Common myeloid progenitor, CD34-positive (primary cell): Measurements from ENCODE around the gene BCORL1.

Source experiments
- CTCF ChIA-PET: fragments of 350-600 bp; sonication (Branson Sonifier 250); formaldehyde crosslinking; loops from one replicate; lab custom pipeline; 2021; ENCODE audit warnings: antibody characterized with exemption; lab: Charles Lee
- POLR2A ChIA-PET: fragments of 350-600 bp; sonication (Branson Sonifier 250); formaldehyde crosslinking; loops from one replicate; lab custom pipeline; 2021; ENCODE audit warnings: antibody characterized with exemption; lab: Charles Lee
- DNase-seq, 3 donors: peaks; one replicate each; pipeline versions ENCODE4 v3.0.0 to v3.0.0-alpha.2; 2013
- H3K27ac ChIP-seq, 2 experiments: 1 replicate in 1 of 2; 2 replicates in 1 of 2; pipeline ENCODE4 v1.7.0; 2013; ENCODE audit warnings: inconsistent platforms in 2 of 2, low read length in 2 of 2, mild to moderate bottlenecking in 2 of 2, low read depth in 1 of 2, moderate library complexity in 1 of 2; ENCODE audit not compliant: severe bottlenecking in 2 of 2, insufficient read depth in 1 of 2, poor library complexity in 1 of 2
- H3K27me3 ChIP-seq, 5 experiments: replicated peaks in 2 of 5; 1 replicate in 3 of 5; 2 replicates in 2 of 5; pipeline versions ENCODE4 v1.6.1 to v1.7.0; 2013; ENCODE audit warnings: low read length in 4 of 5, mild to moderate bottlenecking in 2 of 5, moderate library complexity in 2 of 5, inconsistent platforms in 1 of 5; ENCODE audit not compliant: insufficient read depth in 5 of 5, control insufficient read depth in 4 of 5
- H3K36me3 ChIP-seq, 4 experiments: 1 replicate in 2 of 4; 2 replicates in 2 of 4; pipeline versions ENCODE4 v1.6.1 to v1.7.0; 2013; ENCODE audit warnings: low read length in 3 of 4, control low read depth in 1 of 4, mild to moderate bottlenecking in 1 of 4; ENCODE audit not compliant: control insufficient read depth in 4 of 4, insufficient read depth in 4 of 4
- H3K4me1 ChIP-seq, 4 experiments: 1 replicate in 3 of 4; 2 replicates in 1 of 4; pipeline versions ENCODE4 v1.6.1 to v1.7.1; 2013; ENCODE audit warnings: low read length in 3 of 4, mild to moderate bottlenecking in 3 of 4, control low read depth in 1 of 4, inconsistent platforms in 1 of 4, moderate library complexity in 1 of 4; ENCODE audit not compliant: control insufficient read depth in 4 of 4, insufficient read depth in 4 of 4; ENCODE audit errors: control extremely low read depth in 1 of 4
- H3K4me3 ChIP-seq, 7 experiments: 1 replicate in 4 of 7; 2 replicates in 3 of 7; pipeline versions ENCODE4 v1.5.1 to v1.7.0; 2013; ENCODE audit warnings: mild to moderate bottlenecking in 7 of 7, low read length in 6 of 7, moderate library complexity in 6 of 7, inconsistent platforms in 2 of 7, low read depth in 2 of 7, control low read depth in 1 of 7; ENCODE audit not compliant: insufficient read depth in 4 of 7, control insufficient read depth in 1 of 7; ENCODE audit errors: extremely low read depth in 1 of 7
- H3K9me3 ChIP-seq, 5 experiments: 1 replicate in 4 of 5; 2 replicates in 1 of 5; pipeline versions ENCODE4 v1.6.1 to v1.7.1; 2013; ENCODE audit warnings: low read length in 4 of 5, mild to moderate bottlenecking in 2 of 5, inconsistent platforms in 1 of 5, low read depth in 1 of 5, moderate library complexity in 1 of 5; ENCODE audit not compliant: control insufficient read depth in 4 of 5, insufficient read depth in 2 of 5; ENCODE audit errors: control extremely low read depth in 1 of 5
- WGBS: methylation state at CpG from one replicate; pipeline ENCODE4 v1.1.5; 2013; ENCODE audit not compliant: insufficient coverage; 5-methylcytosine and 5-hydroxymethylcytosine counted together

The BCORL1 gene

DNA sequence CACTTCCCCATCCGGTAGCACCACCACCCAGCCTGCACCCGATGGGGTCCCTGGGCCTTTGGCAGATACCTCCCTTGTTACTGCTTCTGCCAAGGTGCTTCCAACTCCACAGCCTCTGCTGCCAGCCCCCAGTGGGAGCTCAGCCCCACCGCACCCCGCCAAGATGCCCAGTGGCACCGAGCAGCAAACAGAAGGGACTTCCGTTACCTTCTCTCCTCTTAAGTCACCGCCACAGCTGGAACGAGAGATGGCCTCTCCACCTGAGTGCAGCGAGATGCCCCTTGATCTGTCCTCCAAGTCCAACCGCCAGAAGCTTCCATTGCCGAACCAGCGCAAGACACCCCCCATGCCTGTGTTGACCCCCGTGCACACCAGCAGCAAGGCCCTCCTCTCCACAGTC is 31.9 kb downstream of the BCORL1 start:
- no peaks in the 10 kb centered on the region for H3K4me1 ChIP-seq
- WGBS, result 98% methylated on average over 10 of the region's 13 CpGs
- CTCF ChIA-PET, result interaction anchor here (0.7 to 1.6 kb wide), 3 partner anchors 10 to 56 kb away, joined by 3 read pairs; no protein-coding TSS in a partner anchor
- no peak overlapping the region for H3K27ac ChIP-seq
- peaks cover 0 to 9% (median 0%) of the 10 kb centered on the region in 5 experiments for H3K27me3 ChIP-seq
- H3K9me3 ChIP-seq, result no peaks in the 10 kb centered on the region
- no peak overlapping the region for H3K4me3 ChIP-seq
- no peak for DNase-seq
- POLR2A ChIA-PET, result no interaction called here
- H3K36me3 ChIP-seq, result peaks cover 5 to 56% (median 32%) of the 10 kb centered on the region in 4 experiments

DNA sequence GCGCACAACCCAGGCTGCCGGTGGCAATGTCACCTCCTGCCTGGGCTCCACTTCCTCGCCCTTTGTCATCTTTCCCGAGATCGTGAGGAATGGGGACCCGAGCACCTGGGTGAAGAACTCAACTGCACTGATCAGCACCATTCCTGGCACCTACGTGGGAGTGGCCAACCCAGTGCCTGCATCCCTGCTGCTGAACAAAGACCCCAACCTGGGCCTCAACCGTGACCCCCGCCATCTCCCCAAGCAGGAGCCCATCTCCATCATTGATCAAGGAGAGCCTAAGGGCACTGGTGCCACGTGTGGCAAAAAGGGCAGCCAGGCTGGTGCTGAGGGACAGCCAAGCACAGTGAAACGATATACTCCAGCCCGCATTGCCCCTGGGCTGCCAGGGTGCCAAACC is 32.3 kb downstream of the BCORL1 start:
- H3K9me3 ChIP-seq, result no peaks in the 10 kb centered on the region
- POLR2A ChIA-PET, result no interaction called here
- H3K4me1 ChIP-seq, result no peaks in the 10 kb centered on the region
- WGBS, result 89% methylated on average over 12 of the region's 12 CpGs
- H3K27ac ChIP-seq, result no peak overlapping the region
- peaks cover 0 to 9% (median 0%) of the 10 kb centered on the region in 5 experiments for H3K27me3 ChIP-seq
- H3K36me3 ChIP-seq, result peaks cover 5 to 57% (median 32%) of the 10 kb centered on the region in 4 experiments
- H3K4me3 ChIP-seq, result no peak overlapping the region
- CTCF ChIA-PET, result interaction anchor here (1.6 kb wide), 1 partner anchor 56 kb away, joined by 3 read pairs; no protein-coding TSS in a partner anchor
- DNase-seq, result no peak

DNA sequence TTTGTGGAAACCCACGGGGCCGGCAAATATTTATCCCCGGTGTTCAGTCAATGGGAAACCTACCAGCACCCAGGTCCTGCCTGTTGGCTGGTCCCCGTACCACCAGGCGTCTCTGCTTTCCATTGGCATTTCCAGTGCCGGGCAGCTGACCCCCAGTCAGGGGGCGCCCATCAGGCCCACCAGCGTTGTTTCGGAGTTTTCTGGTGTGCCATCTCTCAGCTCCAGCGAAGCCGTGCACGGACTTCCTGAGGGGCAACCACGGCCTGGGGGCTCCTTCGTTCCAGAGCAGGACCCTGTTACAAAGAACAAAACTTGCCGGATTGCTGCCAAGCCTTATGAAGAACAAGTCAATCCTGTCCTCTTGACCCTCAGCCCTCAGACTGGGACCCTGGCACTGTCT is 32.7 kb downstream of the BCORL1 start:
- H3K36me3 ChIP-seq, result peaks cover 3 to 56% (median 32%) of the 10 kb centered on the region in 4 experiments
- H3K9me3 ChIP-seq, result no peaks in the 10 kb centered on the region
- DNase-seq, result no peak
- no peaks in the 10 kb centered on the region for H3K4me1 ChIP-seq
- H3K27me3 ChIP-seq, result peaks cover 0 to 9% (median 0%) of the 10 kb centered on the region in 5 experiments
- POLR2A ChIA-PET, result no interaction called here
- 90% methylated on average over 14 of the region's 15 CpGs for WGBS
- no peak overlapping the region for H3K27ac ChIP-seq
- H3K4me3 ChIP-seq, result no peak overlapping the region
- CTCF ChIA-PET, result interaction anchor here (1.6 kb wide), 1 partner anchor 56 kb away, joined by 3 read pairs; no protein-coding TSS in a partner anchor

DNA sequence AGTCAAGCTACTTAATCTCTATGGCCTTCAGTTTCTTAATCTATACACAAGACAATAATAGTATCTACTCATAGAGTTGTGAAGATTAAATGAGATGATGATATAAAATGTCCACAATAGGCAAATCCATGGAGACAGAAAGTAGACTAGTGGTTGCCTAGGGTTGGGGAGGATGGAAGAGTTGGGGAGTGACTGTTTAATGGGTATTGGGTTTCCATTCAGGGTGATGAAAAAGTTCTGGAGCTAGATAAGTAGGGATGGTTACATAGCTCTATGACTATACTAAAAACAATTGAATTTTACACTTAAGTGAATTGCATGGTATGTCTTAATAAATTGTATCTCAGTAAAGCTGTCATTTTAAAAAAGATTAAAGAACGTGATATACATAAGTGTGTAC is 35.7 kb downstream of the BCORL1 start:
- 100% methylated on average over 1 of the region's 1 CpG for WGBS
- DNase-seq, result no peak
- H3K27me3 ChIP-seq, result peaks cover 0 to 6% (median 0%) of the 10 kb centered on the region in 5 experiments
- no peak overlapping the region for H3K4me3 ChIP-seq
- ChIA-PET CTCF (interaction anchor here (1.8 kb wide), 1 partner anchor 9 kb away, joined by 8 read pairs; no protein-coding TSS in a partner anchor), POLR2A (no interaction called here)
- H3K9me3 ChIP-seq, result no peaks in the 10 kb centered on the region
- peaks cover 3 to 65% (median 36%) of the 10 kb centered on the region in 4 experiments for H3K36me3 ChIP-seq
- H3K27ac ChIP-seq, result no peak overlapping the region
- no peaks in the 10 kb centered on the region for H3K4me1 ChIP-seq

DNA sequence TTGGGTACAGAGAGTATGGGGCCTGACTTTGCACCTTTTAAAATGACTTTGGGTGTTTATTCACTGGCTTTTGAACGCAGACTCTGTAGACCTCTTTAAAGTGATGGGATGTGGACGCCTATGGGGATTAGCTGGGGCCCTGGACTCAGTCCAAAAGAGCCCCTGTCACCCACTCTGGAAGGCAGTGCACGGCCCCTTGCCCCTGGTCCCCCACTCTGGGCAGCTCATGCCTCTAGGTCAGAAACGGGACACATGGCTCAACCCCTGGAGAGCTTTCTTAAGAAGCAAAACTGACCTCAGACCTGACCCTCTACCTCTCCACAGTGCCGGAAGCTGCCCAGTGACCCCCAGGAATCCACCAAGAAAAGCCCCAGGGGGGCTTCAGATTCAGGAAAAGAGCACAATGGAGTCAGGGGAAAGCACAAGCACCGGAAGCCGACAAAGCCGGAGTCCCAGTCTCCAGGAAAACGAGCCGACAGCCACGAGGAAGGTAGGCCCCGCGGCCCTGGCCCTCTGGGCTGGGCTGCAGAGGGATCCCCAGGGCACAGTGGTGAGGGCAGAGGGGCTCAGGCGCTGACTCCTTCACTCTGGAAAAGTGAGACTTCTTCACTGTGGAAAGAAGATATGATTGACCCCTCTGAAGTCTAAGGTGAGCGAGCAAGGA is 38.4 kb downstream of the BCORL1 start:
- 90% methylated on average over 10 of the region's 15 CpGs for WGBS

DNA sequence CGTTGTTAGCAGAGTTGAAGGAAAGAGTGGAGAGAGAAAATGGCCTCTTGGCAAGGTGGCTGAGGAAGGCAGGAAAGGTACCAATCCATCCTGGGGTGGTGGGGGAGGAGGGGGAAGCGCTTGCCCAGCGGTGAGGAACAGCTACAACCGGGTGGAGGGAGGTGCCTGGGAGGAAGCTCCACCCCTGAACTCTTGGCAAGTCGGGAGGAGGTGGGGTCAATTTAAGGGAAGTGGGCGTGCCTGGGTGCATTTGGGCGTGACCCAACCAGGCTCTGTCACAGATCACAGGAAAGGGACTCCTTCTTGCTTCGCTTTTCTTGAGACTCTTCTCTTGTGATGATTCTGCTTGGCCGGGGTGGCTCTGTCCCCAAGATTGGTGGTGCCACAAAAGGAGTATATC is 41.7 kb downstream of the BCORL1 start:
- CTCF ChIA-PET, result interaction anchor here (0.9 to 7.1 kb wide), 3 partner anchors 10 to 97 kb away, joined by 3 to 108 read pairs (median 4); no protein-coding TSS in a partner anchor
- Histone ChIP-seq H3K9me3 (no peaks in the 10 kb centered on the region), H3K4me3 (peak overlapping the region in 1 of 7 experiments; percentile 10), H3K36me3 (peaks cover 0 to 59% (median 28%) of the 10 kb centered on the region in 4 experiments), H3K27ac (no peak overlapping the region), H3K27me3 (no peaks in the 10 kb centered on the region), H3K4me1 (peaks cover 0 to 4% (median 2%) of the 10 kb centered on the region in 4 experiments)
- 14% methylated on average over 7 of the region's 9 CpGs for WGBS
- POLR2A ChIA-PET, result interaction anchor here (0.6 to 1.2 kb wide), 2 partner anchors 63 to 93 kb away, joined by 4 to 5 read pairs; no protein-coding TSS in a partner anchor
- DNase-seq, result peak; percentile 83 to 91 (median 91)

More for the DNA sequence above, 38.4 kb downstream of the BCORL1 start:
- H3K4me3 ChIP-seq, result no peak overlapping the region
- H3K9me3 ChIP-seq, result no peaks in the 10 kb centered on the region
- DNase-seq, result no peak
- CTCF ChIA-PET, result no interaction called here
- POLR2A ChIA-PET, result no interaction called here
- peaks cover 0 to 4% (median 2%) of the 10 kb centered on the region in 4 experiments for H3K4me1 ChIP-seq
- no peak overlapping the region for H3K27ac ChIP-seq
- peaks cover 3 to 54% (median 28%) of the 10 kb centered on the region in 4 experiments for H3K36me3 ChIP-seq
- H3K27me3 ChIP-seq, result peaks cover 0 to 2% (median 0%) of the 10 kb centered on the region in 5 experiments

DNA sequence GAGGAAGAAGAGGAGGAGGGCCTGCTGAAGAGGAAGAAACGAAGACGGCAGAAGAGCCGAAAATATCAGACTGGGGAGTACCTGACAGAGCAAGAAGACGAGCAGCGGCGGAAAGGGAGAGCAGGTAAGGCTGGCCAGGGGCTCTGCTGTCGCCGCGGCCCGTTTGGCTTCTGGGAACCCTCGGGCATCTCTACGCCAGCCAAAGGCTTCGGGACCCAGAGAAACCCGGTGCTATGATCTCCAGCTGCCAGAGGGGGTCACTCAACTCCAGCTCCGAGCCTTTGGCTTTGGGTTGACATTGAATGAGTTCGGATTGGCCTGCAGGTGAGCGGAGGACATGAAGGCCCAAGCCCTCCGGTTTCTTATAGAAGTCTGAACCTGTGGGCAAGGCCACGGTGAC is 42.8 kb downstream of the BCORL1 start:
- CTCF ChIA-PET, result interaction anchor here (0.9 to 7.1 kb wide), 3 partner anchors 14 to 110 kb away, joined by 4 to 108 read pairs (median 30); no protein-coding TSS in a partner anchor
- H3K36me3 ChIP-seq, result peaks cover 0 to 62% (median 32%) of the 10 kb centered on the region in 4 experiments
- H3K4me3 ChIP-seq, result no peak overlapping the region
- H3K4me1 ChIP-seq, result peaks cover 0 to 4% (median 2%) of the 10 kb centered on the region in 4 experiments
- POLR2A ChIA-PET, result no interaction called here
- H3K27ac ChIP-seq, result no peak overlapping the region
- H3K9me3 ChIP-seq, result no peaks in the 10 kb centered on the region
- H3K27me3 ChIP-seq, result peaks cover 0 to 3% (median 0%) of the 10 kb centered on the region in 5 experiments
- DNase-seq, result no peak
- 82% methylated on average over 19 of the region's 19 CpGs for WGBS
